HepG2 (cell line): ENCODE data around the gene OSBPL10. TPM values are rescaled to one million over a fixed set of nuclear protein-coding genes. Genes with fewer than 3 reads are reported as not detected.

Experiments used
- ATAC-seq: fragments of 200-7000 bp; cut with Tn5 transposase; 3 replicates; pipeline ENCODE4 v1.9.1; 2020; ENCODE audit warnings: mild to moderate bottlenecking, moderate library complexity
- BruUV-seq: library from RNA; stranded (reverse); fragments of 400-500 nt; replicated peaks from 2 replicates; lab custom pipeline; 2021; lab: Mats Ljungman, UMichigan
- CTCF ChIA-PET: fragments of 300-600 bp; formaldehyde crosslinking; extraction: SDS; loops from one replicate; lab custom pipeline; 2021; ENCODE audit warnings: low total read pairs, inconsistent platforms, low intra/inter-chr PET ratio; lab: Yijun Ruan, JAX
- POLR2A ChIA-PET: fragments of 350-600 bp; sonication (Branson Sonifier 250); formaldehyde crosslinking; loops from one replicate; lab custom pipeline; 2020; ENCODE audit warnings: antibody characterized with exemption, inconsistent platforms; lab: Yijun Ruan, JAX
- DNase-seq: peaks from one replicate; pipeline ENCODE4 v3.0.0-alpha.2; 2015; ENCODE audit warnings: low spot score
- FAIRE-seq: peaks from 3 replicates; lab custom pipeline; 2011; peaks lifted over from hg19 to GRCh38; lab: Jason Lieb, UNC
- H2AFZ ChIP-seq: one replicate; pipeline ENCODE4 v1.6.1; 2011; ENCODE audit warnings: low read length, inconsistent platforms
- H3K27ac ChIP-seq: fragments of 300-600 bp; 3 replicates; pipeline ENCODE4 v1.8.0; 2011; ENCODE audit warnings: mixed run types, mild to moderate bottlenecking, mixed read lengths, low read length, inconsistent platforms; ENCODE audit not compliant: insufficient read depth; ENCODE audit errors: extremely low read length
- H3K27me3 ChIP-seq, 2 experiments: fragments of 200-600 bp in 1 of 2; 2 replicates in 1 of 2; 3 replicates in 1 of 2; pipeline versions ENCODE4 v1.6.0 to v1.8.0; 2011; ENCODE audit warnings: low read length in 2 of 2, mild to moderate bottlenecking in 2 of 2, moderate library complexity in 2 of 2, inconsistent platforms in 1 of 2; ENCODE audit not compliant: insufficient read depth in 2 of 2, control insufficient read depth in 1 of 2
- H3K36me3 ChIP-seq, 2 experiments: fragments of 200-600 bp in 1 of 2; replicated peaks in 1 of 2; 2 replicates in 1 of 2; 3 replicates in 1 of 2; pipeline versions ENCODE4 v1.5.1 to v1.8.0; 2011; ENCODE audit warnings: low read length in 2 of 2, inconsistent platforms in 1 of 2; ENCODE audit not compliant: insufficient read depth in 2 of 2, control insufficient read depth in 1 of 2
- H3K4me1 ChIP-seq: 2 replicates; pipeline ENCODE4 v1.5.1; 2012; ENCODE audit warnings: low read length, inconsistent platforms; ENCODE audit not compliant: insufficient read depth
- H3K4me2 ChIP-seq: 2 replicates; pipeline ENCODE4 v1.6.0; 2011; ENCODE audit warnings: low read depth, low read length, inconsistent platforms
- H3K4me3 ChIP-seq, 3 experiments: fragments of 200-600 bp in 1 of 3; sonication (generic), shearing (Covaris generic) in 1 of 3; replicated peaks in 1 of 3; 2 replicates each; pipeline ENCODE4 v1.5.1; 2011 to 2016; ENCODE audit warnings: low read length in 3 of 3, inconsistent platforms in 2 of 3, low read depth in 2 of 3, mild to moderate bottlenecking in 2 of 3, control low read depth in 1 of 3, mixed read lengths in 1 of 3; ENCODE audit not compliant: insufficient read depth in 1 of 3
- H3K79me2 ChIP-seq: one replicate; pipeline ENCODE4 v1.6.1; 2011; ENCODE audit warnings: low read length, inconsistent platforms; ENCODE audit not compliant: insufficient read depth
- H3K9ac ChIP-seq: 2 replicates; pipeline ENCODE4 v1.6.0; 2011; ENCODE audit warnings: mild to moderate bottlenecking, low read depth, low read length, inconsistent platforms; ENCODE audit not compliant: insufficient read depth
- H3K9me3 ChIP-seq: 2 replicates; pipeline ENCODE4 v1.5.1; 2012; ENCODE audit warnings: mild to moderate bottlenecking, low read length
- H4K20me1 ChIP-seq: 2 replicates; pipeline ENCODE4 v1.6.0; 2011; ENCODE audit warnings: inconsistent platforms, mild to moderate bottlenecking, low read length, moderate library complexity; ENCODE audit not compliant: insufficient read depth
- ATRX ChIP-seq: sonication (generic); formaldehyde crosslinking; IDR thresholded peaks from 2 replicates; pipeline ENCODE4 v1.4.0; 2020; ENCODE audit warnings: missing genetic modification reagents, borderline replicate concordance
- E2F2 ChIP-seq: sonication (generic); formaldehyde crosslinking; IDR thresholded peaks from 2 replicates; pipeline ENCODE4 v1.4.0; 2020; ENCODE audit warnings: missing genetic modification reagents, borderline replicate concordance
- HNF4G ChIP-seq, 2 experiments: sonication (generic) in 1 of 2; formaldehyde crosslinking in 1 of 2; IDR thresholded peaks; 2 replicates each; pipeline versions ENCODE4 v1.4.0 to v1.6.1; 2011 to 2020; ENCODE audit warnings: borderline replicate concordance in 2 of 2, low read depth in 2 of 2, mild to moderate bottlenecking in 2 of 2, low read length in 1 of 2, missing genetic modification reagents in 1 of 2, moderate library complexity in 1 of 2
- HNRNPUL1 ChIP-seq: fragments of 200-400 bp; formaldehyde crosslinking; IDR thresholded peaks from 2 replicates; pipeline ENCODE4 v1.6.1; 2017; ENCODE audit warnings: low read depth, mild to moderate bottlenecking, low read length, moderate library complexity
- HOXA7 ChIP-seq: sonication (generic); formaldehyde crosslinking; IDR thresholded peaks from 2 replicates; pipeline ENCODE4 v1.8.1; 2022; ENCODE audit warnings: mild to moderate bottlenecking, missing genetic modification reagents, moderate library complexity
- MEF2D ChIP-seq: sonication (generic); formaldehyde crosslinking; IDR thresholded peaks from 2 replicates; pipeline ENCODE4 v1.5.1; 2020; ENCODE audit warnings: mild to moderate bottlenecking, missing genetic modification reagents
- PBX2 ChIP-seq: IDR thresholded peaks from 2 replicates; pipeline ENCODE4 v1.6.1; 2016; ENCODE audit warnings: control low read depth
- SAFB2 ChIP-seq: sonication (generic); formaldehyde crosslinking; IDR thresholded peaks from 2 replicates; pipeline ENCODE4 v1.5.1; 2020; ENCODE audit warnings: missing genetic modification reagents, low read depth, mild to moderate bottlenecking, borderline replicate concordance
- SOX5 ChIP-seq: IDR thresholded peaks from 2 replicates; pipeline ENCODE4 v1.6.1; 2016; ENCODE audit warnings: borderline replicate concordance
- TFE3 ChIP-seq: IDR thresholded peaks from 2 replicates; pipeline ENCODE4 v1.6.1; 2016
- ZBTB8A ChIP-seq: sonication (generic); formaldehyde crosslinking; IDR thresholded peaks from 2 replicates; pipeline ENCODE4 v1.4.0; 2020; ENCODE audit warnings: mild to moderate bottlenecking, low read depth, missing genetic modification reagents, borderline replicate concordance
- ZFP62 ChIP-seq: sonication (generic); formaldehyde crosslinking; IDR thresholded peaks from 2 replicates; pipeline ENCODE4 v1.4.0; 2020; ENCODE audit warnings: missing genetic modification reagents
- ZNF234 ChIP-seq: sonication (generic); formaldehyde crosslinking; conservative IDR thresholded peaks from 2 replicates; pipeline ENCODE4 v1.5.1; 2020; ENCODE audit warnings: mild to moderate bottlenecking, missing genetic modification reagents
- ZNF850 ChIP-seq: sonication (generic); formaldehyde crosslinking; conservative IDR thresholded peaks from 2 replicates; pipeline ENCODE4 v1.9.0; 2021; ENCODE audit warnings: mild to moderate bottlenecking, missing genetic modification reagents
- WGBS: methylation state at CpG from one replicate; pipeline ENCODE4 v1.1.6; 2017; ENCODE audit warnings: low lambda C conversion rate; 5-methylcytosine and 5-hydroxymethylcytosine counted together
- in situ Hi-C: cut with HindIII; loops from 2 replicates; pipeline ENCODE4 v1.10.0; 2017; ENCODE audit warnings: low pct_unique_long_range_greater_than_20kb; ENCODE audit not compliant: extremely low pct_ligation_motif_present
- intact Hi-C: fragments of 100-400 bp; cut with micrococcal nuclease; formaldehyde crosslinking; loops from one replicate; pipeline ENCODE4 v1.10.0; 2022; ENCODE audit not compliant: unreplicated experiment
- polyA plus RNA-seq, 8 experiments: library from polyadenylated mRNA; depleted of rRNA in 3 of 8; stranded (reverse) in 7 of 8; unstranded in 1 of 8; fragments of >200 nt; fragmentation: Illumina TruSeq in 4 of 8; extraction: Trizol in 4 of 8; gene quantifications; 2 replicates each; pipeline versions ENCODE4 v1.2.1 to v1.2.3, GENCODE V29; 2011 to 2016; ENCODE audit warnings: low read depth in 4 of 8, missing spikeins in 1 of 8, mixed read lengths in 1 of 8; ENCODE audit not compliant: insufficient read depth in 1 of 8
- total RNA-seq, 5 experiments: library from RNA; depleted of rRNA; stranded (reverse); fragments of >200 nt; fragmentation: Illumina TruSeq; extraction: Trizol; gene quantifications; 2 replicates each; pipeline ENCODE4 v1.2.3, GENCODE V29; 2016; ENCODE audit warnings: low read depth in 1 of 5

OSBPL10 gene
- total and polyA plus RNA-seq, 2 of the 13 experiments (the other 11 are each of a cell fraction or from before 2014, with no cell fraction given): 10.3 to 28.6 TPM

GRCh38 chr3:31829826-31830426 is 151.1 kb downstream of the OSBPL10 start:
- in situ Hi-C loops (no loop called here), intact Hi-C loops (no loop called here)
- no peak for ATAC-seq
- Histone ChIP-seq H3K27ac (no peak overlapping the region), H3K79me2 (peaks cover 3% of the 10 kb centered on the region), H3K9ac (no peak overlapping the region), H3K4me3 (no peak overlapping the region), H4K20me1 (no peaks in the 10 kb centered on the region), H3K4me2 (no peak overlapping the region), H3K4me1 (no peaks in the 10 kb centered on the region), H2AFZ (no peak overlapping the region), H3K36me3 (peaks cover 4 to 8% of the 10 kb centered on the region in 2 experiments; a peak in 3 of 5 replicates), H3K9me3 (no peaks in the 10 kb centered on the region), H3K27me3 (no peaks in the 10 kb centered on the region)
- no peak for DNase-seq
- ChIA-PET CTCF (no interaction called here), POLR2A (no interaction called here)
- no TSS peak for BruUV-seq
- 94% methylated on average over 17 of the region's 17 CpGs for WGBS
- TF ChIP-seq SAFB2 (no peak), PBX2 (CRISPR knock-in tag) (no peak), ZFP62 (no peak), SOX5 (CRISPR knock-in tag) (no peak), ZNF850 (CRISPR knock-in tag) (no peak), ZBTB8A (no peak), HNF4G (IDR thresholded peaks at IDR 0.05; ENCODE audit: borderline replicate concordance, low read depth, low read length) (no peak), HNF4G (CRISPR knock-in tag; IDR thresholded peaks at IDR 0.05; ENCODE audit: borderline replicate concordance, low read depth) (no peak), E2F2 (CRISPR knock-in tag) (no peak), ZNF234 (no peak), ATRX (CRISPR knock-in tag) (no peak), TFE3 (CRISPR knock-in tag) (no peak), MEF2D (CRISPR knock-in tag) (no peak), HOXA7 (CRISPR knock-in tag) (no peak), HNRNPUL1 (no peak)
- FAIRE-seq: no peak
